ENCODE measurements around the gene KRT82.

Gene KRT82

DNA sequence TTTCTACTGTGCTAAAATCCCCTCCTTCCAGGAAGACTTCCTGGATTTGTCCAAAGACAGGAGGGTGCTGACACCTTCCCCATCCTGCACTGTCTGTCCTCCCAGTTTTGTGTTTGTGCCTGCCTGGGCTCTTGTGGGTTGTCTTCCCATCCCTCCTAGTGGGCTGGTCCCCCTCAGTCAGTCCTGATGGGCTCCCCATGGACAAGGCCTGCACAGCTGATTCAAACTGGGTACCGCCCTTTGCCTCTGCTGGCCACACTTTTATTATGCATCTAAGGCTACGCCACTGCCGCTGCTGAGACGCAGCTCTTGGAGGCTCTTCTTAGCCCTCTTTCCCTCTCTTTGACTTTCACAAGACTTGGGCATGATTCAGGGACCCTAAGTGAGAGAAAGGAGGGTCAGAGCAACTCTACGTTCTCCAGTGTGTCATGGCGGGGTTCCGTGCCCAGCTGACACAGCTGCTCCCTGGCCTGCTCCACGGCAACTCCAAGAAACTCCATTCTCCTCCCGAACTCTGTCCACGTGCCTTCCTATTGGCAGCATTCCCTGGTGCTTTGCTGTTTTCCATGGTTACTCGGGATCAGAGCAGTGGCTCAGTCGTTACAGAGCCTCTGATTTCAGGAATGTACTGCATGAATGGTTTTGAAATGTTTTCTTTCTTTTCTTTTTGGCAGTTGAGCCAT, 35.1 kb downstream of the KRT82 start:
- DNase-seq (ENCODE audit: insufficient read length, low spot score) (no peak), FAIRE-seq (no peak)
- no peak for TF ChIP-seq POLR2A (IDR thresholded peaks at IDR 0.05; ENCODE audit: low read depth, low read length)

DNA sequence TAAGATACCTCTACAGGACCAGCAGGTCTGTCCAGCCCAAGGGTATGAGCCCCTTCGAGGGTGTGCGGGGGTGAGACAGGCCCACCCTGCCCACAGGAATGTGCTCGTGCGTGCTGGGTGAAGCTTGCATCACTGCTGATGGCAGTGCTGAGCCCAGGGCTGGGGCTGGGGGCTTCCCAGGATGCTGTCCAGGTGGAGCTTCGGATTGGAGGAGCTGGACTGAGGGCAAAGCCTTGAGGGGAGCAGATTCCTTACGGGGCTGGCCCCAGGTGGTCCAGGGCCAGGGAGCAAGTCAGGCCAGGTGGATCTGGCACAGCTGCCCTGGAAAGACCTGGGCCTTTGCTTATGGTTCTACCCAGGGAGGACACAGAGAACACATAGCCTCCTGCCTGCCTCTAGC, 36.3 kb downstream of the KRT82 start:
- TF ChIP-seq POLR2A (IDR thresholded peaks at IDR 0.05; ENCODE audit: low read depth, low read length): no peak
- FAIRE-seq (no peak), DNase-seq (ENCODE audit: insufficient read length, low spot score) (no peak)

DNA sequence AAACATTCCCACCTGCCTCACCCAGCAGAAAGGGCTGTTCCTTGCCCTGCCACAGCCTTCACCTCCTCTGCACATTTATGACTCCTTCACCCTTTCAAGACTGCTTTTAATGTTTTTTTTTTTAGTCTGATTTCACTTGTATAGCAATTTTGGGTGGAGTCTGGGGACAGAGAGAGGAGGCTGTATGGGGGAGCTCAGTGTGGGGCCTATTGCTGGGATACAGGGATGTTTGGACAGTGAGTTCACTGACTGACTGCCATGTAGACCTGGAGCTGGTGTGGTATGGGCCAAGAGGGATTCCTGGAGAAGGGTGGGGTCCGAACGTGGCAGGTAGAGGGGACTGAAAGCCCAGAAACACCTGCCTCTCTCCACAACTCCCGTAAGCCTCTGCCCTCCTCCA, 36.9 kb downstream of the KRT82 start:
- FAIRE-seq: no peak
- no peak for DNase-seq (ENCODE audit: insufficient read length, low spot score)
- TF ChIP-seq POLR2A (IDR thresholded peaks at IDR 0.05; ENCODE audit: low read depth, low read length): no peak

DNA sequence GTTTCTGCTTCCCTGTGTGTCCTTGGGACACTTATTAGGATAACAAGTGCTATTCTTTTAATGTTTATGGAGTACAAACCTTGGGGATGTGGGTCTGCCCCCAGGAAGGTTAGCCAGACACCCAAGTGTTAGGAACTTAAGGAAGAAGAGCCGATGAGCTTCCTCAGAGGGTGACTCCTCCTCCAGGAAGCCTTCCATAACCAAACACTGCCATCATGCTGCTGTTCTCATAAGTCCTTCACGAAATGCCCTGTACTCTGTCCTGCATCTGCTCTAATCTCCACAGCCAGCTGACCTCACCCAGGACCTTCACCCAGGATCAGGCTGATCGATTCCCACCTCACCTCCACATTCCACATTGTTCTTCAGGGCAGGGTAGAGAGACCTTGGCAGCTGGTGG, 37.6 kb downstream of the KRT82 start:
- no peak for DNase-seq (ENCODE audit: insufficient read length, low spot score)
- FAIRE-seq: no peak
- TF ChIP-seq POLR2A (IDR thresholded peaks at IDR 0.05; ENCODE audit: low read depth, low read length): no peak

DNA sequence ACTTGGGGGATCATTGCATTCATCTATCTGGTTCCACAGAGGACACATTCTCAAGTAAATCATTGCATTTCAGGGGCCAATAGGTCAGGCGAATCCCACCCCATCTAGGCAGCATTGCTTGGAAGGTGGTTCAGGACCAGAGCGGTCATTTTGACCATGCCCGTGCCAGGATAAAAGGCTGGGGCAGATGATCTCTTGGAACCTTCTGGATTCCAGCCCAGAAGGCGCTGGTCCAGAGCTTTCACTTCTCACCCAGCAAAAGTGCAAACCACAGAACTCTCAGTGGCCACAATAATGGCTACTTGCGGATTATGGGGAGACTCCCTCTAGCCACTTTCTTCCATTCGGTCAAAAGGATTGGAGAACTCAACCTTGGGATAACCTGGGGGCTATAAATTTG, 38.3 kb downstream of the KRT82 start:
- no peak for FAIRE-seq
- no peak for TF ChIP-seq POLR2A (IDR thresholded peaks at IDR 0.05; ENCODE audit: low read depth, low read length)
- no peak for DNase-seq (ENCODE audit: insufficient read length, low spot score)

DNA sequence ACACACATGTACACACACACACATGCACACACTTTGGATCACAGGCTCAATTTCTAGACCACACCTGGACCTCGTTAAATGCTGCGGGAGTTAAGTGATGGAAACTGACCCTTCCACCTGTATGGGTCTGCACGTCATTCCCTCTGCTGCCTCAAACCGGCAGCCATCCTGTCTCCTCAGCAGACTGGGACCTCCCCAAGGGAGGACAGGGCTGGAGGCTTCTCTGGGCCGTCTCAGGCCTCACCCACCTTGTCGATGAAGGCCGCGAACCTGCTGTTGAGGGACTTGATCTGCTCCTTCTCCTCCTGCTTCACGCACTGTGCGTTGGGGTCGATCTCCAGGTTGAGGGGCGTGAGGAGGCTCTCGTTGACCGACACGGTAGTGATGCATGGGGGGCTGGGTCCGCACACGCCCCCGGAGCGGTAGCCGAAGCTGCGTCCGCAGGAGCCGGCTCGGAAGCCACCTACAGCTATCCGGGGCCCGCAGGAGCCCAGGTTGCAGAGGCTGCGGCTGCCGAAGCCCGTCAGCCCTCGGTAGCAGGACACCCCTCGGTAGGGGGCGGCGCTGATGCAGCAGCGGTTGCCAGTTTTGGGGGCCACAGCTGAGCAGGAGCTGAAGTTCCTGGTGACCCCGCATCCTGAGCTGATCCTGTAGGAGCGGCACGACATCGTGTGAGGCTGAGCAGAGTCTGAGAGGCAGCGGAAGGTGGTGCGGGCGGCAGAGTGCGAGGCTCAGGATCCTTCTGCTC, 39.2 kb downstream of the KRT82 start, which contains the start of gene KRT85:
Gene KRT85 (minus strand): TSS at position 744 of the 748 bp plus-strand sequence. CDS start 76 bp downstream, at position 668.
- no peak for DNase-seq (ENCODE audit: insufficient read length, low spot score)
- no peak for FAIRE-seq
- no peak for TF ChIP-seq POLR2A (IDR thresholded peaks at IDR 0.05; ENCODE audit: low read depth, low read length)

DNA sequence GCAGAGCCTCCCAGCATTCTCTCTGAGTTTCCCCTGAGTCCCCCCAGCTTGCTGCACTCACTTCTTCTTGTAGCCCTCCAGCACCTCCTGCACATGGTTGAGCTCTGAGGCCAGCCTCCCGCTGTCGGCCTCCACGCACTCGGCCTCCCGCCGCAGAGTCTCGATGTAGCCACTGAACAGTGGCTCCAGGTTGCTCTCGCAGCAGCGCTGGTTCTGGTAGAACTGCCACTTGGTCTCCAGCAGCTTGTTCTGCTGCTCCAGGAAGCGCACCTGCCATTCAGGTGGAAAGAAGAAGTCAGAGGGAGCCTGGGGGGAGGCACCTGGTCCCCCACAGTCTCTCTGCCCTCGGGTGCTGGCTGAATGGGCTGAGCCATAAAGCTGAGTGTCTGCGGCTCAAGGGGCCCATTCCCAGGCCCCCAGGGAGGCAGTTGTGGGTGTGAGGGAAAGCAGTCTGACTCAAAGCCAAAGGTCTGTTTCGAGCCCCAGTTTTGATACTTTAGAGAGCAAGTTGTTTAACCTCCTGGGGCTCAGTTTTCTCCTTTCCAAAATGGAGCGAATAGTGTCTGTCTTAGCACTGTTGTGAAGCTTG, 41.1 kb downstream of the KRT82 start:
- DNase-seq (ENCODE audit: insufficient read length, low spot score) (no peak), FAIRE-seq (no peak)
- no peak for TF ChIP-seq POLR2A (IDR thresholded peaks at IDR 0.05; ENCODE audit: low read depth, low read length)

DNA sequence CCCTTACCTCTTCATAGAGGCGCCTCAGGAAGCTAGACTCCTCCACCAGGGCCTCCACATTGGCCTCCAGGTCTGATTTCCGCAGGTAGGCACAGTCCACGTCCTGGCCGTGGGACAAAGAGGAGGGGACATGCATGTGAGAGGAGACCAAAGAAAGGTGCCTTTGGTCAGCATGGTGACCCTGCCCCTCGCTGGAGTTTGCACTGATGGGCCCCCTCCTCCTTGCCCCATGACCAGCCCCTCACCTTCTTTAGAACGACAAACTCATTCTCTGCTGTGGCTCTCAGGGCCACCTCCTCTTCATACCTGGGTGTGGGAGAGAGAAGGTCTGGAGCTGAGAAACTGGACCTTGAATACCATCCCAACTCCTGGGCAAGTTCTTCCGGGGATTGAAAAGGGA, 42.1 kb downstream of the KRT82 start:
- DNase-seq (ENCODE audit: insufficient read length, low spot score): no peak
- no peak for FAIRE-seq
- TF ChIP-seq POLR2A (IDR thresholded peaks at IDR 0.05; ENCODE audit: low read depth, low read length): no peak

DNA sequence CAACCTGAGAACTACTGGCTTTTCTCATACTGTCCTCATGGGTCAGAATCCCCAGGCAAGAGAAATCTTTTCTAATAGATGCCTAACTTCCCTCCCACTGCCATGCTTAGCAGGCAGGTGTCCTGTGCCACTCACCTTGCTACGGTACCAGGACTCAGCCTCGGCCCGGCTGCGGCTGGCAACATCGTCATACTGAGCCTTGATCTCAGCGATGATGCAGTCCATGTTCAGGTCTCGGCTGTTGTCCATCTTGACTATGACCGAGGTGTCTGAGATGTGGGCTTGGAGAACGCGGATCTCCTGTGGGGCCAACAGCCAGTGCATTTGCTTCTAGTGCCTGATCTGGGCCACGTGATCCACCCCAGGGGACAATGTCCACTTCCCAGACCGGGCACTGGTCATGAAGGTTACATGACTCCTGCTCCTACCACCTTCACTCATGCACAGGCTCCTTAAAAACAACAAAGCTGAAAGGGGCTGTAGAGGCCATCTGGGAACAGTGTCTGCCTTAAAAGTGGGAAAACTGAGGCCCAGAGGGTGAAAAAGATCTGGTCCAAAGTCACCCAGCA, 42.9 kb downstream of the KRT82 start:
- no peak for DNase-seq (ENCODE audit: insufficient read length, low spot score)
- FAIRE-seq: no peak
- no peak for TF ChIP-seq POLR2A (IDR thresholded peaks at IDR 0.05; ENCODE audit: low read depth, low read length)

DNA sequence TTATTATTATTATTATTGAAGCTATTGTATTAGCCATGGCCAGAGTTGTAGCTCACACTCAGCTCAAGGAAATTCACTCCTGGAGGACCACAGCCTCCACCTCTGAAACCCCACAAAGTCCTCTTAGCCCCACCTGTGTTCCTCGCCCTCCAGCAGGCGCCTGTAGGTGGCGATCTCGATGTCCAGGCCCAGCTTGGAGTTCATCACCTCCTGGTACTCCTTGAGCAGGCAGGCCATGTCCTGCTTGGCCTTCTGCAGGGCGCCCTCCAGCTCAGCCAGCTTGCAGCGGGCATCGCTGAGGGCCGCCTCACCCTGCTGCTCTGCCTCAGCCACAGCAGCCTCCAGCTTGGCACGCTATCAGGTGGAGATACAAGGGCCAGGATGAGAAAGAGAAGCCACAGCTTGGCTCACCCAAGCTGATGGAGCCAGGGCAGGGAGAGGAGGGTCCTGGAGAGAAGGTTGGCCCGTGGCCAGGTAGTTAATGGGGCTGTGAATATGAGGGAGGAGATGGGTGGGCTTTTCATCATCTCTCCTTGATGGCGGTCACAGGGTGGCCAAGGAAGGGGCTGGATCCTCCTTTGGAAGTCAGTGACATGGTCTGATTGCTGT, 43.9 kb downstream of the KRT82 start:
- TF ChIP-seq POLR2A (IDR thresholded peaks at IDR 0.05; ENCODE audit: low read depth, low read length): no peak
- no peak for FAIRE-seq
- DNase-seq (ENCODE audit: insufficient read length, low spot score): no peak

DNA sequence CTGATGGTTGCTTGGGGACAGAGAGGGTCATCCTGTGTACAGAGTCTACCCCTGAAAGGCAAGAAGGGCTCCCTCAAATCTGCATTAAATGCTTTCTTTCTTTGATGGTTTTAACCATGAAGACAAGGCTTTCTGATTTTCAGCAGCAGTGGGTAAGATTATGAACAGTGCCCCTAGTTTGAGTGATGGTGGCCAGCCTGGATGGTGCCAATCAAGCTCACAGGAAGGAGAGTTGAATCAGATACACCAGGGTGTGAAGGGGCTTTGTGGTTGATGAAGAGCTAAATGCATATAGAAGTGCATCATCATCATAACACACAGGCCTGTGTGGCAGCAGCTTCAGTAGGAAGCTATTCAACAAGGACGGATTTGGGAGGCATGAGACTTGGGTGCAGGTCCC, 44.6 kb downstream of the KRT82 start:
- DNase-seq (ENCODE audit: insufficient read length, low spot score) (no peak), FAIRE-seq (no peak)
- TF ChIP-seq POLR2A (IDR thresholded peaks at IDR 0.05; ENCODE audit: low read depth, low read length): no peak

DNA sequence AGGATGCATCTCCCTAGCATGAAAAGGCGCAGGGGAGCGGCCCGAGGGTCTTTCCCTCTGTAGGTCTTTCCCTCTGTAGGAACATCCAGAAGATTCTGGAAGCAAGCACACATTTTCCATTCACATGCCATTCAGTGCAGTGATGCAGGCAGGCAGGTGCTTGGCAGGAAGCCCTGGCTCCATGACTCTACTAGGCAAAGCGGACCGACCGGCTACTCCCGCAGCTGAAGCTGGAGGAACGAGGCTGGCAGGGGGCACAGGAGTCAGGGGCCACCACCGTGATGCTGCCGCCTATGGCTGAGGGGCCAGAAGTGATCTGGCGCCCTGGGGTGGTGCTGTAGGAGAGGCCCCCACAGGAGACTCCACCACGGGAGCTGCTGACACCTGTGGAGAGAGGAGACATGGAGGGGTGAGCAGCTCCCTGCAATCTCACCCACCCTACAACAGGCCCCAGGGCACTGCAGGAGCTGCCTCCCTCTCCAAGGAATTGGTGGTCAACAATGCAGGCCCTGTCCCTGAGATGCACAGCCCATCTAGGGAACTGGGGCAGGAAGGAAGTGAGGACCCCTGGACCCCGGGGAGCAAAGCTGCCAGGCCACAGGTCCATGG, 45.4 kb downstream of the KRT82 start:
- DNase-seq (ENCODE audit: insufficient read length, low spot score): no peak
- FAIRE-seq: no peak
- no peak for TF ChIP-seq POLR2A (IDR thresholded peaks at IDR 0.05; ENCODE audit: low read depth, low read length)

DNA sequence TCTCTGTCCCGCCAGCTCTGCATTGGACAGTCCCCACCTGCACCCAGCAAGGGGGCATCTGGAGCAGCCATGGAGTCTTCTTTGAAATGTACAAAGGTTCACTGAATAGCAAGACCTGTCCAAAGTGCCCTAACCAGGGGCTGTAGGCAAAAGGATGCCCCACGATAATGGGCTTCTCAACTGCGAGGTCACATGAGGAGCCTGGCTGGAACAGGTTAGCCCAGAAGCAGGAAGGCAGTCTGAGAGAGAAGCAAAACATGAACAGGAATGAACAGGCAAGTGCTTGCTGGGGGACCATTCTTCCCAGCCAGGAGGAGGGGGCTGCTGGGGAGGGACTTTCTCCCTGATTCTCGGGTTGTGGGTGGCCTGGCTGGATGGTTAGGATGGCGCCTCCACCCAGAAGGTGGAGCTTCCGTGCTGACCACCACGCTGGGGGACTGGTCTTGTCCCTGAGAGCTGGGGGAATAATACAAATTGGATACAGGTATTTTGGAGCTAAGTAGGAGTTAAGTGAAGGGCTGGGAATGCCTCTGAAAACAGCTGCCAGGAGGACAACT, 46.0 kb downstream of the KRT82 start:
- TF ChIP-seq POLR2A (IDR thresholded peaks at IDR 0.05; ENCODE audit: low read depth, low read length): no peak
- FAIRE-seq: no peak
- no peak for DNase-seq (ENCODE audit: insufficient read length, low spot score)

All from H54 (cell line).